HEK293 (cell line): Measurements from ENCODE around the gene CEP135.

ENCODE experiments used
- EGR2 ChIP-seq: fragments of 450-650 bp; formaldehyde crosslinking; IDR thresholded peaks from 2 replicates; pipeline ENCODE4 v1.5.1; 2016; ENCODE audit warnings: low read depth, missing biosample characterization, missing genetic modification characterization
- HOXC10 ChIP-seq: sonication (generic); formaldehyde crosslinking; IDR thresholded peaks from 2 replicates; pipeline ENCODE4 v1.8.1; 2023; ENCODE audit warnings: mild to moderate bottlenecking, missing genetic modification reagents
- KLF1 ChIP-seq: fragments of 450-650 bp; formaldehyde crosslinking; IDR thresholded peaks from 2 replicates; pipeline ENCODE4 v1.5.1; 2016; ENCODE audit warnings: missing biosample characterization, missing genetic modification characterization
- MEIS1 ChIP-seq: sonication (generic); formaldehyde crosslinking; IDR thresholded peaks from 2 replicates; pipeline ENCODE4 v1.8.1; 2022; ENCODE audit warnings: missing genetic modification reagents, mild to moderate bottlenecking, borderline replicate concordance
- OSR2 ChIP-seq: fragments of 450-650 bp; formaldehyde crosslinking; IDR thresholded peaks from 2 replicates; pipeline ENCODE4 v1.5.1; 2016; ENCODE audit warnings: missing biosample characterization, missing genetic modification characterization
- TCF7L2 ChIP-seq: IDR thresholded peaks from 2 replicates; pipeline ENCODE4 v1.6.1; 2011; ENCODE audit warnings: low read depth, mild to moderate bottlenecking, inconsistent platforms, low read length, moderate library complexity, borderline replicate concordance
- ZFHX2 ChIP-seq: fragments of 450-650 bp; formaldehyde crosslinking; conservative IDR thresholded peaks from 2 replicates; pipeline ENCODE4 v1.5.1; 2016; ENCODE audit warnings: missing biosample characterization, missing genetic modification characterization
- ZNF174 ChIP-seq: fragments of 450-650 bp; formaldehyde crosslinking; IDR thresholded peaks from 2 replicates; pipeline ENCODE4 v1.5.0; 2017; ENCODE audit warnings: missing biosample characterization, mild to moderate bottlenecking, missing genetic modification characterization
- ZNF19 ChIP-seq: fragments of 450-650 bp; formaldehyde crosslinking; IDR thresholded peaks from 2 replicates; pipeline ENCODE4; 2016; ENCODE audit warnings: missing biosample characterization, missing genetic modification characterization, low read depth
- ZNF2 ChIP-seq: fragments of 450-650 bp; formaldehyde crosslinking; IDR thresholded peaks from 2 replicates; pipeline ENCODE4 v1.5.1; 2016; ENCODE audit warnings: missing biosample characterization, missing genetic modification characterization
- ZNF24 ChIP-seq: fragments of 450-650 bp; formaldehyde crosslinking; IDR thresholded peaks from 2 replicates; pipeline ENCODE4 v1.5.1; 2016; ENCODE audit warnings: missing biosample characterization, missing genetic modification characterization
- ZNF248 ChIP-seq: fragments of 450-650 bp; formaldehyde crosslinking; IDR thresholded peaks from 2 replicates; pipeline ENCODE4 v1.5.1; 2017; ENCODE audit warnings: missing biosample characterization, missing genetic modification characterization
- ZNF266 ChIP-seq: fragments of 450-650 bp; formaldehyde crosslinking; IDR thresholded peaks from 2 replicates; pipeline ENCODE4 v1.5.1; 2016; ENCODE audit warnings: missing biosample characterization, missing genetic modification characterization, low read depth
- ZNF274 ChIP-seq, 2 experiments: fragments of 200-500 bp in 1 of 2; fragments of 450-650 bp in 1 of 2; sonication (Bioruptor generic) in 1 of 2; formaldehyde crosslinking in 1 of 2; IDR thresholded peaks; 2 replicates each; pipeline versions ENCODE4 v1.5.1 to v1.6.1; 2014 to 2016; ENCODE audit warnings: borderline replicate concordance in 1 of 2, inconsistent platforms in 1 of 2, low read length in 1 of 2, missing biosample characterization in 1 of 2, missing genetic modification characterization in 1 of 2
- ZNF529 ChIP-seq: fragments of 450-650 bp; formaldehyde crosslinking; IDR thresholded peaks from 2 replicates; pipeline ENCODE4 v1.5.1; 2017; ENCODE audit warnings: missing genetic modification characterization, missing biosample characterization; ENCODE audit not compliant: insufficient replicate concordance
- ZNF560 ChIP-seq: fragments of 450-650 bp; formaldehyde crosslinking; IDR thresholded peaks from 2 replicates; pipeline ENCODE4 v1.5.1; 2017; ENCODE audit warnings: missing biosample characterization, missing genetic modification characterization, borderline replicate concordance
- ZNF571 ChIP-seq: fragments of 450-650 bp; formaldehyde crosslinking; IDR thresholded peaks from 2 replicates; pipeline ENCODE4 v1.5.0; 2017; ENCODE audit warnings: missing biosample characterization, missing genetic modification characterization
- ZNF785 ChIP-seq: fragments of 450-650 bp; formaldehyde crosslinking; IDR thresholded peaks from 2 replicates; pipeline ENCODE4 v1.5.1; 2016; ENCODE audit warnings: missing biosample characterization, missing genetic modification characterization
- ZNF792 ChIP-seq: fragments of 450-650 bp; formaldehyde crosslinking; IDR thresholded peaks from 2 replicates; pipeline ENCODE4 v1.5.1; 2016; ENCODE audit warnings: missing biosample characterization, missing genetic modification characterization
- TF ChIP-seq, protein P1 (sequence below): fragments of 450-650 bp; formaldehyde crosslinking; IDR thresholded peaks from 2 replicates; pipeline ENCODE4 v1.5.1; 2016; ENCODE audit warnings: missing biosample characterization, missing genetic modification characterization
- TF ChIP-seq, protein P2 (sequence below): fragments of 450-650 bp; formaldehyde crosslinking; IDR thresholded peaks from 2 replicates; pipeline ENCODE4 v1.5.1; 2016; ENCODE audit warnings: missing biosample characterization, missing genetic modification characterization
- TF ChIP-seq, protein P3 (sequence below): fragments of 450-650 bp; formaldehyde crosslinking; IDR thresholded peaks from 2 replicates; pipeline ENCODE4 v1.5.1; 2017; ENCODE audit warnings: missing biosample characterization, missing genetic modification characterization
- TF ChIP-seq, protein P4 (sequence below): fragments of 450-650 bp; formaldehyde crosslinking; IDR thresholded peaks from 2 replicates; pipeline ENCODE4 v1.5.1; 2016; ENCODE audit warnings: missing biosample characterization, missing genetic modification characterization, borderline replicate concordance
- TF ChIP-seq, protein P5 (sequence below): fragments of 450-650 bp; formaldehyde crosslinking; IDR thresholded peaks from 2 replicates; pipeline ENCODE4 v1.5.1; 2016; ENCODE audit warnings: missing biosample characterization, missing genetic modification characterization
- TF ChIP-seq, protein P6 (sequence below): fragments of 450-650 bp; formaldehyde crosslinking; IDR thresholded peaks from 2 replicates; pipeline ENCODE4 v1.5.1; 2017; ENCODE audit warnings: missing biosample characterization, missing genetic modification characterization

The CEP135 gene

DNA sequence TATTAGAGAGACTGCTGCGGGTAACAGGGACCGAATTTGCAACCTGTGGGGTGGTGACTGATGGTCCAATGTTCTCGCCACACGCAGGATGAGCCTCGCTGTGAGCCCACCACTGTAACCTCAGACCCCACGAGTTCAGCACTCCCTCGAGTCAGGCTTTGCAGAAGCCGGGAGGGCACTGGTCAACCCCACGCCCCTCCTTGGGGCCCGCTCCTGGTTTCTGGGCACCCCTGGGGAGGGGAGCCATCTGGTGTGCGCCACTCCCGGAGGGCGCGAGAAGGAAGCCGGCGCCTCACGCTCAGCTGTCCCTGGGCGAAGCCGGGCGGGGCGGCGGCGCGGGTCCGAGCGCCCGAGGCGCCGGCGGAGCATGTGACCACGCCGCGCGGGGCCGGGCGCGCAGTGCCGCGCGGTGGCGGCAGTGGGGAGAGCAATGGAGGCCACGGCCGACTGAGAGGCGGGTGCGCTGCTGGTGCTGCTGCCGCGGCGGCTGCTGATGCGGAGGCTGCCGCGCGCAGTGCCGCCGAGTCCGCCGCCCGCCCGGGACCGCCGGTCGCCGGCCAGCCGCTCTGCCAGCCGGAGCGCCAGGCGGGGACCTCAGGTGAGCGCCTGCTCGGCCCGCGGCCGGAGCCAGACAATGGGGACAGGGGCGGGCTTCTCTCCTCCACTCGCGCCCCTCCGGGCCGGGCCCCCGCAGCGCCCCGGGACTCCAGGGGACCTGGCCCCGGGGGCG lies 100.1 kb downstream of the CEP135 start (continued):
- no peak for TF ChIP-seq ZNF266 (tag by site-specific recombination)
- TF ChIP-seq ZNF785 (tag by site-specific recombination): no peak
- no peak for TF ChIP-seq ZNF174 (tag by site-specific recombination)
- no peak for TF ChIP-seq ZNF2
- TF ChIP-seq ZNF571 (tag by site-specific recombination): no peak
- TF ChIP-seq, protein P1, sequence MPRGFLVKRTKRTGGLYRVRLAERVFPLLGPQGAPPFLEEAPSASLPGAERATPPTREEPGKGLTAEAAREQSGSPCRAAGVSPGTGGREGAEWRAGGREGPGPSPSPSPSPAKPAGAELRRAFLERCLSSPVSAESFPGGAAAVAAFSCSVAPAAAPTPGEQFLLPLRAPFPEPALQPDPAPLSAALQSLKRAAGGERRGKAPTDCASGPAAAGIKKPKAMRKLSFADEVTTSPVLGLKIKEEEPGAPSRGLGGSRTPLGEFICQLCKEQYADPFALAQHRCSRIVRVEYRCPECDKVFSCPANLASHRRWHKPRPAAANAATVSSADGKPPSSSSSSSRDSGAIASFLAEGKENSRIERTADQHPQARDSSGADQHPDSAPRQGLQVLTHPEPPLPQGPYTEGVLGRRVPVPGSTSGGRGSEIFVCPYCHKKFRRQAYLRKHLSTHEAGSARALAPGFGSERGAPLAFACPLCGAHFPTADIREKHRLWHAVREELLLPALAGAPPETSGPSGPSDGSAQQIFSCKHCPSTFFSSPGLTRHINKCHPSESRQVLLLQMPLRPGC (tag by site-specific recombination): no peak
- no peak for TF ChIP-seq HOXC10 (CRISPR knock-in tag)
- TF ChIP-seq, protein P2, sequence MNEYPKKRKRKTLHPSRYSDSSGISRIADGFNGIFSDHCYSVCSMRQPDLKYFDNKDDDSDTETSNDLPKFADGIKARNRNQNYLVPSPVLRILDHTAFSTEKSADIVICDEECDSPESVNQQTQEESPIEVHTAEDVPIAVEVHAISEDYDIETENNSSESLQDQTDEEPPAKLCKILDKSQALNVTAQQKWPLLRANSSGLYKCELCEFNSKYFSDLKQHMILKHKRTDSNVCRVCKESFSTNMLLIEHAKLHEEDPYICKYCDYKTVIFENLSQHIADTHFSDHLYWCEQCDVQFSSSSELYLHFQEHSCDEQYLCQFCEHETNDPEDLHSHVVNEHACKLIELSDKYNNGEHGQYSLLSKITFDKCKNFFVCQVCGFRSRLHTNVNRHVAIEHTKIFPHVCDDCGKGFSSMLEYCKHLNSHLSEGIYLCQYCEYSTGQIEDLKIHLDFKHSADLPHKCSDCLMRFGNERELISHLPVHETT: no peak
- TF ChIP-seq, protein P3, sequence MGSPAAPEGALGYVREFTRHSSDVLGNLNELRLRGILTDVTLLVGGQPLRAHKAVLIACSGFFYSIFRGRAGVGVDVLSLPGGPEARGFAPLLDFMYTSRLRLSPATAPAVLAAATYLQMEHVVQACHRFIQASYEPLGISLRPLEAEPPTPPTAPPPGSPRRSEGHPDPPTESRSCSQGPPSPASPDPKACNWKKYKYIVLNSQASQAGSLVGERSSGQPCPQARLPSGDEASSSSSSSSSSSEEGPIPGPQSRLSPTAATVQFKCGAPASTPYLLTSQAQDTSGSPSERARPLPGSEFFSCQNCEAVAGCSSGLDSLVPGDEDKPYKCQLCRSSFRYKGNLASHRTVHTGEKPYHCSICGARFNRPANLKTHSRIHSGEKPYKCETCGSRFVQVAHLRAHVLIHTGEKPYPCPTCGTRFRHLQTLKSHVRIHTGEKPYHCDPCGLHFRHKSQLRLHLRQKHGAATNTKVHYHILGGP (tag by site-specific recombination): no peak
- TF ChIP-seq, protein P4, sequence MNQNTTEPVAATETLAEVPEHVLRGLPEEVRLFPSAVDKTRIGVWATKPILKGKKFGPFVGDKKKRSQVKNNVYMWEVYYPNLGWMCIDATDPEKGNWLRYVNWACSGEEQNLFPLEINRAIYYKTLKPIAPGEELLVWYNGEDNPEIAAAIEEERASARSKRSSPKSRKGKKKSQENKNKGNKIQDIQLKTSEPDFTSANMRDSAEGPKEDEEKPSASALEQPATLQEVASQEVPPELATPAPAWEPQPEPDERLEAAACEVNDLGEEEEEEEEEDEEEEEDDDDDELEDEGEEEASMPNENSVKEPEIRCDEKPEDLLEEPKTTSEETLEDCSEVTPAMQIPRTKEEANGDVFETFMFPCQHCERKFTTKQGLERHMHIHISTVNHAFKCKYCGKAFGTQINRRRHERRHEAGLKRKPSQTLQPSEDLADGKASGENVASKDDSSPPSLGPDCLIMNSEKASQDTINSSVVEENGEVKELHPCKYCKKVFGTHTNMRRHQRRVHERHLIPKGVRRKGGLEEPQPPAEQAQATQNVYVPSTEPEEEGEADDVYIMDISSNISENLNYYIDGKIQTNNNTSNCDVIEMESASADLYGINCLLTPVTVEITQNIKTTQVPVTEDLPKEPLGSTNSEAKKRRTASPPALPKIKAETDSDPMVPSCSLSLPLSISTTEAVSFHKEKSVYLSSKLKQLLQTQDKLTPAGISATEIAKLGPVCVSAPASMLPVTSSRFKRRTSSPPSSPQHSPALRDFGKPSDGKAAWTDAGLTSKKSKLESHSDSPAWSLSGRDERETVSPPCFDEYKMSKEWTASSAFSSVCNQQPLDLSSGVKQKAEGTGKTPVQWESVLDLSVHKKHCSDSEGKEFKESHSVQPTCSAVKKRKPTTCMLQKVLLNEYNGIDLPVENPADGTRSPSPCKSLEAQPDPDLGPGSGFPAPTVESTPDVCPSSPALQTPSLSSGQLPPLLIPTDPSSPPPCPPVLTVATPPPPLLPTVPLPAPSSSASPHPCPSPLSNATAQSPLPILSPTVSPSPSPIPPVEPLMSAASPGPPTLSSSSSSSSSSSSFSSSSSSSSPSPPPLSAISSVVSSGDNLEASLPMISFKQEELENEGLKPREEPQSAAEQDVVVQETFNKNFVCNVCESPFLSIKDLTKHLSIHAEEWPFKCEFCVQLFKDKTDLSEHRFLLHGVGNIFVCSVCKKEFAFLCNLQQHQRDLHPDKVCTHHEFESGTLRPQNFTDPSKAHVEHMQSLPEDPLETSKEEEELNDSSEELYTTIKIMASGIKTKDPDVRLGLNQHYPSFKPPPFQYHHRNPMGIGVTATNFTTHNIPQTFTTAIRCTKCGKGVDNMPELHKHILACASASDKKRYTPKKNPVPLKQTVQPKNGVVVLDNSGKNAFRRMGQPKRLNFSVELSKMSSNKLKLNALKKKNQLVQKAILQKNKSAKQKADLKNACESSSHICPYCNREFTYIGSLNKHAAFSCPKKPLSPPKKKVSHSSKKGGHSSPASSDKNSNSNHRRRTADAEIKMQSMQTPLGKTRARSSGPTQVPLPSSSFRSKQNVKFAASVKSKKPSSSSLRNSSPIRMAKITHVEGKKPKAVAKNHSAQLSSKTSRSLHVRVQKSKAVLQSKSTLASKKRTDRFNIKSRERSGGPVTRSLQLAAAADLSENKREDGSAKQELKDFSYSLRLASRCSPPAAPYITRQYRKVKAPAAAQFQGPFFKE (tag by site-specific recombination): no peak
- TF ChIP-seq ZNF560 (tag by site-specific recombination): no peak
- TF ChIP-seq ZNF792 (tag by site-specific recombination): no peak
- no peak for TF ChIP-seq ZNF24 (tag by site-specific recombination)
- TF ChIP-seq, protein P5, sequence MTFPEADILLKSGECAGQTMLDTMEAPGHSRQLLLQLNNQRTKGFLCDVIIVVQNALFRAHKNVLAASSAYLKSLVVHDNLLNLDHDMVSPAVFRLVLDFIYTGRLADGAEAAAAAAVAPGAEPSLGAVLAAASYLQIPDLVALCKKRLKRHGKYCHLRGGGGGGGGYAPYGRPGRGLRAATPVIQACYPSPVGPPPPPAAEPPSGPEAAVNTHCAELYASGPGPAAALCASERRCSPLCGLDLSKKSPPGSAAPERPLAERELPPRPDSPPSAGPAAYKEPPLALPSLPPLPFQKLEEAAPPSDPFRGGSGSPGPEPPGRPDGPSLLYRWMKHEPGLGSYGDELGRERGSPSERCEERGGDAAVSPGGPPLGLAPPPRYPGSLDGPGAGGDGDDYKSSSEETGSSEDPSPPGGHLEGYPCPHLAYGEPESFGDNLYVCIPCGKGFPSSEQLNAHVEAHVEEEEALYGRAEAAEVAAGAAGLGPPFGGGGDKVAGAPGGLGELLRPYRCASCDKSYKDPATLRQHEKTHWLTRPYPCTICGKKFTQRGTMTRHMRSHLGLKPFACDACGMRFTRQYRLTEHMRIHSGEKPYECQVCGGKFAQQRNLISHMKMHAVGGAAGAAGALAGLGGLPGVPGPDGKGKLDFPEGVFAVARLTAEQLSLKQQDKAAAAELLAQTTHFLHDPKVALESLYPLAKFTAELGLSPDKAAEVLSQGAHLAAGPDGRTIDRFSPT (tag by site-specific recombination): no peak
- no peak for TF ChIP-seq ZFHX2
- no peak for TF ChIP-seq ZNF19 (tag by site-specific recombination)
- TF ChIP-seq EGR2 (tag by site-specific recombination): no peak
- no peak for TF ChIP-seq MEIS1 (CRISPR knock-in tag)
- no peak for TF ChIP-seq TCF7L2
- TF ChIP-seq ZNF274 (IDR thresholded peaks at IDR 0.05; ENCODE audit: low read length): no peak
- TF ChIP-seq ZNF274 (tag by site-specific recombination; IDR thresholded peaks at IDR 0.05; ENCODE audit: borderline replicate concordance): no peak
- TF ChIP-seq ZNF248 (tag by site-specific recombination): no peak
- 0 out of 2 replicates have a peak, but pooled peaks have one; percentile 19 for TF ChIP-seq KLF1 (tag by site-specific recombination)
- TF ChIP-seq, protein P6, sequence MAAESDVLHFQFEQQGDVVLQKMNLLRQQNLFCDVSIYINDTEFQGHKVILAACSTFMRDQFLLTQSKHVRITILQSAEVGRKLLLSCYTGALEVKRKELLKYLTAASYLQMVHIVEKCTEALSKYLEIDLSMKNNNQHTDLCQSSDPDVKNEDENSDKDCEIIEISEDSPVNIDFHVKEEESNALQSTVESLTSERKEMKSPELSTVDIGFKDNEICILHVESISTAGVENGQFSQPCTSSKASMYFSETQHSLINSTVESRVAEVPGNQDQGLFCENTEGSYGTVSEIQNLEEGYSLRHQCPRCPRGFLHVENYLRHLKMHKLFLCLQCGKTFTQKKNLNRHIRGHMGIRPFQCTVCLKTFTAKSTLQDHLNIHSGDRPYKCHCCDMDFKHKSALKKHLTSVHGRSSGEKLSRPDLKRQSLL (tag by site-specific recombination): no peak
- TF ChIP-seq ZNF529: no peak
- no peak for TF ChIP-seq OSR2 (tag by site-specific recombination)
